ENCODE results near the gene BRD3OS. TPM values are rescaled to one million over a fixed set of nuclear protein-coding genes. Genes with fewer than 3 reads are reported as not detected.
A peak's percentile ranks its signal among the peaks of the same experiment; 100 is the strongest.
"Not testable (repeated sequence)": the region's sequence is repeated elsewhere in the genome, so short reads cannot be mapped to it uniquely, and the experiment has no call there.

BRD3OS gene
- total and polyA plus RNA-seq, 12 donors: 14.7 to 70.6 (median 22.0) TPM

DNA sequence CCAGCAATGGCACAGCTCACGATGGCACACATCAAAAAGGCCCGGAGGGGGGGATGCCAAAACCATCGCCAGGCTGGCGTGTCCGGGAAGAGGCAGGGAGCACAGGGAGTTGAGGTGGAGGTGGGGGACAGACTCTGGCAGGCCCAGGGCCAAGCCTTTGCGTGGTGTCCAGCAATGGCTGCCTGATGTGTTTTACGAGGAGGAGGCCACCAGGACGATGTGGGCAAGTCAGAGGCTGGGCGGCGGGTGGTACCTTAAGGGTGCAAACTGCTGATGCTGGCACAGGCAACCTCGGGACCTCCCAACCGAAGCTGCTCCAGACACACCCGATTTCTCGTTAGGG lies 37.9 kb upstream of the BRD3OS start:
- Histone ChIP-seq H3K27ac (no peak overlapping the region), H3K9me3 (replicated peaks in 1 of 3) (no peaks in the 10 kb centered on the region), H3K4me1 (replicated peaks in 1 of 2) (peaks cover 11 to 14% of the 10 kb centered on the region in 2 donors), H3K36me3 (replicated peaks in 1 of 2) (no peaks in the 10 kb centered on the region), H3K27me3 (no peaks in the 10 kb centered on the region), H3K4me3 (no peak overlapping the region)
- intact Hi-C loops (cut with DNase I): no loop called here
- no peak for TF ChIP-seq POLR2A (IDR thresholded peaks at IDR 0.05)
- TF ChIP-seq, protein P1, sequence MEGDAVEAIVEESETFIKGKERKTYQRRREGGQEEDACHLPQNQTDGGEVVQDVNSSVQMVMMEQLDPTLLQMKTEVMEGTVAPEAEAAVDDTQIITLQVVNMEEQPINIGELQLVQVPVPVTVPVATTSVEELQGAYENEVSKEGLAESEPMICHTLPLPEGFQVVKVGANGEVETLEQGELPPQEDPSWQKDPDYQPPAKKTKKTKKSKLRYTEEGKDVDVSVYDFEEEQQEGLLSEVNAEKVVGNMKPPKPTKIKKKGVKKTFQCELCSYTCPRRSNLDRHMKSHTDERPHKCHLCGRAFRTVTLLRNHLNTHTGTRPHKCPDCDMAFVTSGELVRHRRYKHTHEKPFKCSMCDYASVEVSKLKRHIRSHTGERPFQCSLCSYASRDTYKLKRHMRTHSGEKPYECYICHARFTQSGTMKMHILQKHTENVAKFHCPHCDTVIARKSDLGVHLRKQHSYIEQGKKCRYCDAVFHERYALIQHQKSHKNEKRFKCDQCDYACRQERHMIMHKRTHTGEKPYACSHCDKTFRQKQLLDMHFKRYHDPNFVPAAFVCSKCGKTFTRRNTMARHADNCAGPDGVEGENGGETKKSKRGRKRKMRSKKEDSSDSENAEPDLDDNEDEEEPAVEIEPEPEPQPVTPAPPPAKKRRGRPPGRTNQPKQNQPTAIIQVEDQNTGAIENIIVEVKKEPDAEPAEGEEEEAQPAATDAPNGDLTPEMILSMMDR (IDR thresholded peaks at IDR 0.05): no peak
- WGBS, 4 donors: 89 to 94% (median 93%) methylated on average over 14 of the region's 14 CpGs
- DNase-seq: no peak

DNA sequence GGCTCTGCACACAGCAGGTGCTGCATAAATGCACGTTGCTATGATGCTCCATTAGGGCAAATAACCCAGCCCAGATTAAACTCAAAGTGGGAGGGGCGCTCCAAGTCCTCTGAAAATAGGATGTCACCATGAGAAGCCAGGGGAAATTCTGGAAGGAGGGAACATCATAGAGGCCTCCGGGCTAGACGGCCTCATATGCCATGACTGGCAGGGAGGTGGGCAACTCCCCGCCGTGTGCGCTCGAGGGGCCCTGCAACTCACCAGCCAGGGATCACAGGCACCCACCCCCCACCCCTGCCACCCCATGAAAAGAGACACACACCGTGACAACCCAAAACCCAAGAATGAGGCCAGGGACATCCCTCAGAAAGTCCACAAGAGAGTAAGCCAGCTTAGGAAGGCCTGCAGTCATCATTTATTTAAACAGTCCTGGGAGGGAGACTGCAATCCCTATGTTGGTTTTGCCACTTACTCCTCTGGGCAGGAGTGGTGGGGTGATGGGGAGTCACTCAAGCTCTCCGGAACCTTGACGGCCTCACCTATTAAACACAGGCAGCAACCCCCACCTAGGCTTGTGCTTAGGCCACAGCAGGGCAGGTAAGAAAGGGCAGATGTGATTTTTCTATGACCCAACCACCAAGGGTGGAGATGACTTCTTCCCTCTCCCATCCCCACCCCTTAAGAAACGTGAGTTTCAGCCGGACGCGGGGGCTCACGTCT lies 37.2 kb upstream of the BRD3OS start:
- no peak for TF ChIP-seq POLR2A (IDR thresholded peaks at IDR 0.05)
- TF ChIP-seq, protein P1 (IDR thresholded peaks at IDR 0.05): no peak
- WGBS, 4 donors: 70 to 86% (median 83%) methylated on average over 2 to 16 of the region's 16 CpGs
- no peak for DNase-seq
- Histone ChIP-seq H3K27ac (peak overlapping the region in 1 of 5 donors; percentile 10), H3K27me3 (no peaks in the 10 kb centered on the region), H3K4me3 (no peak overlapping the region), H3K36me3 (replicated peaks in 1 of 2) (no peaks in the 10 kb centered on the region), H3K9me3 (replicated peaks in 1 of 3) (no peaks in the 10 kb centered on the region), H3K4me1 (replicated peaks in 1 of 2) (peaks cover 11 to 14% of the 10 kb centered on the region in 2 donors)
- intact Hi-C loops (cut with DNase I): no loop called here

DNA sequence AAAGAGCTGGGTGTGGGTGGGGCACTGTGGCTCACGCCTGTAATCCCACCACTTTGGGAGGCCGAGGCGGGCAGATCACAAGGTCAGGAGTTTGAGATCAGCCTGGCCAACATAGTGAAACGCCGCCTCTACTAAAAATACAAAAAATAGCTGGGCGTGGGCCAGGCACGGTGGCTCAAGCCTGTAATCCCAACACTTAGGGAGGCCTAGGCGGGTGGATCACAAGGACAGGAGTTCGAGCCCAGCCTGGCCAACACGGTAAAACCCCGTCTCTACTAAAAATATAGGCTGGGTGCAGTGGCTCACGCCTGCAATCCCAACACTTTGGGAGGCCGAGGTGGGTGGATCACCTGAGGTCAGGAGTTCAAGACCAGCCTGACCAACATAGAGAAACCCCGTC lies 36.5 kb upstream of the BRD3OS start:
- H3K9me3 ChIP-seq (replicated peaks in 1 of 3); H3K27ac ChIP-seq; DNase-seq; H3K27me3 ChIP-seq; H3K4me3 ChIP-seq; H3K36me3 ChIP-seq (replicated peaks in 1 of 2); intact Hi-C loops (cut with DNase I): not testable (repeated sequence)
- 70 to 83% (median 77%) methylated on average over 14 of the region's 14 CpGs for WGBS, 4 donors
- peaks cover 18 to 21% of the 10 kb centered on the region in 2 donors for H3K4me1 ChIP-seq (replicated peaks in 1 of 2)

GRCh38 chr9:133989625-133990365 lies 35.5 kb upstream of the BRD3OS start:
- H3K4me3 ChIP-seq: peak overlapping the region in 1 of 4 donors; percentile 91
- intact Hi-C loops (cut with DNase I): no loop called here
- TF ChIP-seq POLR2A (IDR thresholded peaks at IDR 0.05): no peak
- TF ChIP-seq, protein P1 (IDR thresholded peaks at IDR 0.05): no peak
- no peaks in the 10 kb centered on the region for H3K9me3 ChIP-seq (replicated peaks in 1 of 3)
- peak overlapping the region in 2 of 5 donors; percentile 96 to 99 for H3K27ac ChIP-seq
- peaks cover 15 to 23% of the 10 kb centered on the region in 2 donors for H3K4me1 ChIP-seq (replicated peaks in 1 of 2)
- H3K27me3 ChIP-seq: no peaks in the 10 kb centered on the region
- WGBS, 4 donors: 80 to 85% (median 83%) methylated on average over 9 to 24 of the region's 24 CpGs
- H3K36me3 ChIP-seq (replicated peaks in 1 of 2): no peaks in the 10 kb centered on the region
- no peak for DNase-seq

All from adrenal gland (tissue), 12 donors.